Lung (tissue), 12 donors: ENCODE data around the gene GCM1. TPM values are rescaled to one million over a fixed set of nuclear protein-coding genes. Genes with fewer than 3 reads are reported as not detected.

Experiments
- ATAC-seq: fragments of 200-7000 bp; cut with Tn5 transposase; one replicate; pipeline ENCODE4 v1.9.1; 2020; ENCODE audit warnings: moderate number of reproducible peaks; ENCODE audit not compliant: insufficient read depth, low FRiP score
- DNase-seq, 3 donors: peaks; one replicate each; pipeline ENCODE4 v3.0.0-alpha.2; 2013 to 2017
- H3K27ac ChIP-seq, 2 donors: one replicate each; pipeline ENCODE4 v1.5.1; 2013; ENCODE audit warnings: mild to moderate bottlenecking in 2 of 2, moderate library complexity in 2 of 2, control low read depth in 1 of 2, inconsistent platforms in 1 of 2, low read depth in 1 of 2, low read length in 1 of 2
- H3K27me3 ChIP-seq, 3 donors: one replicate each; pipeline ENCODE4 v1.5.1; 2013; ENCODE audit warnings: low read length in 2 of 3; ENCODE audit not compliant: control insufficient read depth in 3 of 3, insufficient read depth in 3 of 3
- H3K36me3 ChIP-seq, 4 donors: one replicate each; pipeline ENCODE4 v1.5.1; 2013; ENCODE audit warnings: low read length in 4 of 4, mild to moderate bottlenecking in 1 of 4, moderate library complexity in 1 of 4; ENCODE audit not compliant: control insufficient read depth in 4 of 4, insufficient read depth in 4 of 4
- H3K4me1 ChIP-seq, 5 donors: one replicate each; pipeline ENCODE4 v1.5.1; 2013; ENCODE audit warnings: low read length in 5 of 5, mild to moderate bottlenecking in 2 of 5, moderate library complexity in 1 of 5; ENCODE audit not compliant: control insufficient read depth in 5 of 5, insufficient read depth in 5 of 5
- H3K4me3 ChIP-seq: one replicate; pipeline ENCODE4 v1.5.1; 2013; ENCODE audit warnings: mild to moderate bottlenecking, control low read depth, moderate library complexity
- H3K9ac ChIP-seq, 2 donors: one replicate each; pipeline ENCODE4 v1.5.1; 2013; ENCODE audit warnings: low read length in 2 of 2, control low read depth in 1 of 2; ENCODE audit not compliant: insufficient read depth in 1 of 2
- H3K9me3 ChIP-seq, 4 donors: one replicate each; pipeline ENCODE4 v1.5.1; 2013; ENCODE audit warnings: low read length in 3 of 4, mild to moderate bottlenecking in 1 of 4, moderate library complexity in 1 of 4; ENCODE audit not compliant: control insufficient read depth in 4 of 4, insufficient read depth in 3 of 4
- CTCF ChIP-seq: IDR thresholded peaks from 2 replicates; pipeline ENCODE4 v1.5.1; 2012; ENCODE audit warnings: mild to moderate bottlenecking; ENCODE audit errors: control extremely low read depth, extremely low read depth
- WGBS, 2 donors: extraction: QIAGEN DNeasy Blood & Tissue Kit; methylation state at CpG; one replicate each; pipeline ENCODE4 v1.1.7; 2013; 5-methylcytosine and 5-hydroxymethylcytosine counted together
- polyA plus RNA-seq, 2 donors: library from polyadenylated mRNA; stranded (reverse); fragments of 200-250 nt; gene quantifications; one replicate each; pipeline ENCODE4 v1.2.1, GENCODE V29; 2013
- total RNA-seq, 2 donors: library from RNA; depleted of rRNA in 1 of 2; stranded (reverse); fragments of >200 nt in 1 of 2; gene quantifications; one replicate each; pipeline ENCODE4 v1.2.1, GENCODE V29; 2014 to 2021
- donor health status: control.
- donor health status: control.
- donor health status: Bipolar disorder and iron deficiency.
- donor health status: healthy.
- donor health status: DM: yes; HTN: yes; CAD: no.

GCM1 gene
- total and polyA plus RNA-seq, 4 donors = 0.03 to 0.10 (median 0.09) TPM; not detected in 1

DNA sequence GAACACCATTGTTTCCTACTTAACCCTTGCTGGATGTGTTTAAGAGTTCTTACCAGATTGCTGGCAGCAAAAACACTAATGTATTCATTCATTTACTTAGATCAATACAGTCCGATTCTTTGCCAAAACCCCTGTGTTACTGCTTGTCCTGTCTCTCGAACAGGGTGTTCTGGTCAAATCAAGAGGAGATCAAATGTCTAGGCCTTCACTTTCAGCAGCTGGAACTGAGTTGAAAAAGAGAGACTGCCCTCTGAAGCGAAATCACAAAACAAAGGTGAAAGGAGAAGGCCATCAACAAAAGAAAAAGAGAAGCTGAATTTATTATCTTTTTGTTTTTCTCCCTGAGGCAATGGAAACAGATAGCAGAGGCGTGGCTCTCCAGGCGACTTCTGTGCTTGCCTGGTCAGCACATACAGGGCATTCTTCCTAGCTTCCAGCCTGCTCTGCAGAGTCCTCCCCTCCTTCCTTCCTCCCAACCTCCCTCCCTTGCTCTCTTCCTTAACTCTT is 44.1 kb upstream of the GCM1 start:
- TF ChIP-seq CTCF = no peak

DNA sequence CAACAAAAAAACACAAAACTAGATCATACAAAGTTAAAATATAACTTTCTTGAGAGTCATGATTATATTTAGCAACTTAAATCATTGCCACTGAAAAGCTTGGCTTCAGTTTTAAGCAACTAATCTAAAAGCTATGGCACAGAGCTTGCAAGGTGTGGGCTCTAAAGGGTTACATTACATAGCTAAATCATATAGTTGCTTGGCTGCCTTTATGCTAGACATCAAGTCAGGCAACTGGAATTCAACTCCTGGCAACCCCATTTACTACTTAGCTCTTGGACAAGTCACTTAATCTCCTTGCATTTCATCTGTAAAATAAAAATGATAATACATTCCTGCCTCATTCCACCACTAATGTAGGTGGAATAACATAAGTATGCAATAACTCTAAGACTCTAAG is 40.9 kb upstream of the GCM1 start:
- no peaks in the 10 kb centered on the region for H3K36me3 ChIP-seq
- ATAC-seq (no peak), DNase-seq (no peak)
- H3K4me1 ChIP-seq = peaks cover 0 to 16% (median 4%) of the 10 kb centered on the region in 5 donors
- TF ChIP-seq CTCF = no peak
- no peaks in the 10 kb centered on the region for H3K9me3 ChIP-seq
- no peak overlapping the region for H3K27ac ChIP-seq
- no peak overlapping the region for H3K9ac ChIP-seq
- H3K27me3 ChIP-seq = no peaks in the 10 kb centered on the region
- H3K4me3 ChIP-seq = no peak overlapping the region

More for the DNA sequence above, 44.1 kb upstream of the GCM1 start:
- Histone ChIP-seq H3K27ac (no peak overlapping the region), H3K4me3 (no peak overlapping the region), H3K9me3 (no peaks in the 10 kb centered on the region), H3K27me3 (no peaks in the 10 kb centered on the region), H3K9ac (peak overlapping the region in 1 of 2 donors; percentile 16), H3K4me1 (peaks cover 0 to 16% (median 4%) of the 10 kb centered on the region in 5 donors), H3K36me3 (no peaks in the 10 kb centered on the region)
- no peak for ATAC-seq
- 65 to 81% methylated on average over 5 of the region's 5 CpGs for WGBS, 2 donors
- DNase-seq = peak; percentile 25 to 79 (median 58)

DNA sequence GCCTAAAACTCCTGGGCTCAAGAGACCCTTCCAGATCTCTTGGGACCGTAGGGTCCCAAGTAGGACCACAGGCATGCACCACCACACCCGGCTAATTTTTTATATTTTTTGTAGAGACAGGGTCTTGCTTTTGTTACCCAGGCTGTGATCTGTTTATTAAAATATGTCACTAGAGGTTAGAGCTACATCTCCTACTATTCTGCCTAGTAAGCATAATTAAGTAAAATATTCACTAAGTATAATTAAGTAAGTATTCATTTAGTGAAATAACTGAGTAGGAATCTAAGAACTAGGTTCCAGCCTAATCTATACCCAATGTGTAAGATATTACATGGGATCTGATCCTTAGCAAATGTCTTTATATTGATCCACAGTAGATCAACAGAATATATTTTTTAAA is 40.2 kb upstream of the GCM1 start:
- H3K27ac ChIP-seq = no peak overlapping the region
- no peak for DNase-seq
- no peak for TF ChIP-seq CTCF
- H3K4me3 ChIP-seq = no peak overlapping the region
- no peaks in the 10 kb centered on the region for H3K36me3 ChIP-seq
- 96 to 98% methylated on average over 2 of the region's 2 CpGs for whole genome bisulfite sequencing, 2 donors
- no peaks in the 10 kb centered on the region for H3K27me3 ChIP-seq
- ATAC-seq = no peak
- peaks cover 0 to 11% (median 4%) of the 10 kb centered on the region in 5 donors for H3K4me1 ChIP-seq
- H3K9ac ChIP-seq = no peak overlapping the region
- no peaks in the 10 kb centered on the region for H3K9me3 ChIP-seq

GRCh38 chr6:53180678-53181077 is 32.0 kb upstream of the GCM1 start:
- H3K27me3 ChIP-seq = no peaks in the 10 kb centered on the region
- H3K9ac ChIP-seq = no peak overlapping the region
- no peaks in the 10 kb centered on the region for H3K4me1 ChIP-seq
- ATAC-seq = no peak
- no peak for DNase-seq
- WGBS, 2 donors = 95 to 96% methylated on average over 5 of the region's 5 CpGs
- no peak for TF ChIP-seq CTCF
- H3K36me3 ChIP-seq = no peaks in the 10 kb centered on the region
- no peak overlapping the region for H3K4me3 ChIP-seq
- H3K9me3 ChIP-seq = no peaks in the 10 kb centered on the region
- H3K27ac ChIP-seq = no peak overlapping the region
